Tibial nerve (tissue), 4 donors: Measurements from ENCODE around the gene NUCB1. TPM values are rescaled to one million over a fixed set of nuclear protein-coding genes. Genes with fewer than 3 reads are reported as not detected.

Experiments used
- DNase-seq, 2 donors: peaks; one replicate each; pipeline ENCODE4 v3.0.0-alpha.2; 2019; ENCODE audit warnings: low spot score in 2 of 2
- H3K27ac ChIP-seq, 4 donors: fragments of 200-600 bp; sonication (generic) in 3 of 4; one replicate each; pipeline ENCODE4 v1.5.1; 2017 to 2019; ENCODE audit warnings: mild to moderate bottlenecking in 1 of 4
- H3K27me3 ChIP-seq, 2 donors: fragments of 200-600 bp; sonication (generic) in 1 of 2; one replicate each; pipeline versions ENCODE4 v1.5.1 to v1.6.0; 2017 to 2019
- H3K36me3 ChIP-seq, 3 donors: fragments of 200-600 bp; sonication (generic); one replicate each; pipeline ENCODE4 v1.5.1; 2018 to 2019
- H3K4me1 ChIP-seq, 4 donors: fragments of 200-600 bp; sonication (generic) in 3 of 4; one replicate each; pipeline ENCODE4 v1.5.1; 2017 to 2019
- H3K4me3 ChIP-seq, 4 donors: fragments of 200-600 bp; sonication (generic) in 3 of 4; one replicate each; pipeline ENCODE4 v1.5.1; 2017 to 2019; ENCODE audit warnings: mild to moderate bottlenecking in 1 of 4, moderate library complexity in 1 of 4
- H3K9me3 ChIP-seq, 4 donors: fragments of 200-600 bp; sonication (generic) in 3 of 4; one replicate each; pipeline ENCODE4 v1.5.1; 2017 to 2019
- CTCF ChIP-seq, 5 experiments: fragments of 200-600 bp in 3 of 5; fragments of 450-650 bp in 2 of 5; sonication (generic) in 3 of 5; IDR thresholded peaks; one replicate each; pipeline ENCODE4 v1.5.1; 2016 to 2019; ENCODE audit warnings: antibody characterized with exemption in 5 of 5, mild to moderate bottlenecking in 3 of 5, moderate library complexity in 2 of 5
- EP300 ChIP-seq, 2 donors: sonication (generic); formaldehyde crosslinking; IDR thresholded peaks; one replicate each; pipeline ENCODE4 v1.6.1; 2017; ENCODE audit warnings: antibody characterized with exemption in 2 of 2, mild to moderate bottlenecking in 1 of 2
- POLR2A ChIP-seq, 2 donors: fragments of 450-650 bp; IDR thresholded peaks; one replicate each; pipeline ENCODE4 v1.6.1; 2017; ENCODE audit warnings: antibody characterized with exemption in 2 of 2, mild to moderate bottlenecking in 2 of 2, moderate library complexity in 2 of 2
- WGBS, 2 donors: methylation state at CpG; one replicate each; pipeline ENCODE4 v1.1.5; 2018; 5-methylcytosine and 5-hydroxymethylcytosine counted together
- total RNA-seq, 4 donors: library from RNA; depleted of rRNA; stranded (reverse); fragments of >200 nt; gene quantifications; one replicate each; pipeline ENCODE4 v1.1.0, GENCODE V29; 2016

Gene NUCB1
- total RNA-seq, 4 donors from 2014 or later, result 220 to 352 (median 287) TPM

DNA sequence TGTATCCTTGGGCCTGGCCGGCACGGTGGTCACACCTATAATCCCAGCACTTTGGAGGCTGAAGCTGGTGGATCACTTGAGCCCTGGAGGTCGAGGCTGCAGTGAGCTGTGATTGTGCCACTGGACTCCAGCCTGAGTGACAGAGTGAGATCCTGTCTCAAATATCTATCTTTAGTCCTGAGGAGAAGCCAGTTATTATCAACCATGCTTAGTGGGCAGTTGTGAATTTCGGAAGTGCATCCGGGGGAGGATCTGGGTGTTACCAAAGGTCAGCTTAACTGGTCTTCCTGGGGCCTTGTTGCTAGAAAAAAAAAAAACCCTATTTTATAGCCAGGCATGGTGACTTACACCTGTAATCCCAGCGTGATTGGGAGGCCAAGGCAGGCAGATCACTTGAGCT lies 43.0 kb downstream of the NUCB1 start:
- H3K36me3 ChIP-seq, result peaks cover 0 to 8% (median 0%) of the 10 kb centered on the region in 3 donors
- no peak overlapping the region for H3K27ac ChIP-seq
- WGBS, 2 donors, result 84 to 89% methylated on average over 6 of the region's 6 CpGs
- peaks cover 0 to 13% (median 0%) of the 10 kb centered on the region in 4 donors for H3K9me3 ChIP-seq
- TF ChIP-seq CTCF (IDR thresholded peaks at IDR 0.05), result no peak
- no peak for TF ChIP-seq POLR2A (IDR thresholded peaks at IDR 0.05)
- no peak for TF ChIP-seq EP300 (IDR thresholded peaks at IDR 0.05)
- DNase-seq, result no peak
- no peaks in the 10 kb centered on the region for H3K27me3 ChIP-seq
- no peak overlapping the region for H3K4me3 ChIP-seq
- peaks cover 0 to 3% (median 0%) of the 10 kb centered on the region in 4 donors for H3K4me1 ChIP-seq

DNA sequence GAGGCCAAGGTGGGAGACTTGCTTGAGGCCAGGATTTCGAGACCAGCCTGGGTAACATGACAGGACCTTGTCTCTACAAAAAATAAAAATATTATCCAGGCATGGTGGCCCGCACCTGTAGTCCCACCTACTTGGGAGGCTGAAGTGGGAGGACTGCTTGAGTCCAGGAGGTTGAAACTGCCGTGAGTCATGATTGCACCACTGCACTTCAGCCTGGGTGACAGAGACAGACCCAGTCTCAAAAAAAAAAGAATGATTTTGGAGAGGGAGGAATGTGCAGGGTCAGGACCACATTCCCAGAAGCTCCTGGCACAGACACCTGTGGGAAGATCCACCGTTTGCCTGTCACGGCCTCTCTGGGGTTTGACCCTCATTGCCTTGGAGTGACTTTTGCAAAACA lies 45.3 kb downstream of the NUCB1 start:
- TF ChIP-seq POLR2A (IDR thresholded peaks at IDR 0.05) (no peak), CTCF (IDR thresholded peaks at IDR 0.05) (no peak), EP300 (IDR thresholded peaks at IDR 0.05) (no peak)
- peaks cover 0 to 13% (median 0%) of the 10 kb centered on the region in 4 donors for H3K9me3 ChIP-seq
- no peak overlapping the region for H3K4me3 ChIP-seq
- H3K4me1 ChIP-seq, result peaks cover 0 to 3% (median 0%) of the 10 kb centered on the region in 4 donors
- no peak overlapping the region for H3K27ac ChIP-seq
- DNase-seq, result no peak
- 79 to 81% methylated on average over 5 of the region's 5 CpGs for WGBS, 2 donors
- peaks cover 0 to 8% (median 0%) of the 10 kb centered on the region in 3 donors for H3K36me3 ChIP-seq
- no peaks in the 10 kb centered on the region for H3K27me3 ChIP-seq

- Histone ChIP-seq H3K9me3 (peaks cover 0 to 11% (median 0%) of the 10 kb centered on the region in 4 donors), H3K4me3 (no peak overlapping the region), H3K36me3 (peaks cover 0 to 5% (median 0%) of the 10 kb centered on the region in 3 donors), H3K4me1 (peaks cover 0 to 3% (median 0%) of the 10 kb centered on the region in 4 donors), H3K27ac (no peak overlapping the region), H3K27me3 (no peaks in the 10 kb centered on the region)
- no peak for DNase-seq
- no peak for TF ChIP-seq CTCF (IDR thresholded peaks at IDR 0.05)
- no peak for TF ChIP-seq EP300 (IDR thresholded peaks at IDR 0.05)
- no peak for TF ChIP-seq POLR2A (IDR thresholded peaks at IDR 0.05)
- 80 to 83% methylated on average over 2 of the region's 2 CpGs for WGBS, 2 donors
These were observed 45.7 kb downstream of the NUCB1 start for GRCh38 chr19:48945817-48946216.

GRCh38 chr19:48946463-48947257 lies 46.5 kb downstream of the NUCB1 start:
- TF ChIP-seq POLR2A (IDR thresholded peaks at IDR 0.05), result no peak
- Histone ChIP-seq H3K4me3 (no peak overlapping the region), H3K27ac (no peak overlapping the region), H3K9me3 (peaks cover 0 to 7% (median 0%) of the 10 kb centered on the region in 4 donors), H3K27me3 (no peaks in the 10 kb centered on the region), H3K36me3 (no peaks in the 10 kb centered on the region), H3K4me1 (peaks cover 0 to 3% (median 0%) of the 10 kb centered on the region in 4 donors)
- 68 to 88% methylated on average over 6 to 7 of the region's 9 CpGs for WGBS, 2 donors
- DNase-seq, result no peak

DNA sequence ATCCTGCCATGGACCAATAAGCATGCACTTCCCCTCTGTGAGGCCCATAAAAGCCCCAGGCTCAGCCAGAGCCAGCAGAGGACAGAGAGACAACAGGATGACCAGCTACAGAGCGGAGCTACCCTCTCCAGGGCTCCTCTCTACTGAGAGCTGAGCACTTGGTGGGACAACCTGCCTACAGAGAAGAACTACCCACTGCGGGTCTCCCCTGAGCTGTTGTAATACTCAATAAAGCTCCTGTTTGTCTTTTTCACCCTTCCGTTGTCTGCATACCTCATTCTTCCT lies 47.1 kb downstream of the NUCB1 start:
- 84 to 100% methylated on average over 3 of the region's 3 CpGs for WGBS, 2 donors
- DNase-seq, result no peak

More for the DNA sequence above, 47.1 kb downstream of the NUCB1 start:
- H3K36me3 ChIP-seq, result no peaks in the 10 kb centered on the region
- no peak overlapping the region for H3K4me3 ChIP-seq
- TF ChIP-seq EP300 (IDR thresholded peaks at IDR 0.05) (no peak), POLR2A (IDR thresholded peaks at IDR 0.05) (no peak), CTCF (IDR thresholded peaks at IDR 0.05) (no peak)
- peaks cover 0 to 7% (median 0%) of the 10 kb centered on the region in 4 donors for H3K9me3 ChIP-seq
- H3K4me1 ChIP-seq, result peaks cover 0 to 3% (median 0%) of the 10 kb centered on the region in 4 donors
- no peak overlapping the region for H3K27ac ChIP-seq
- no peaks in the 10 kb centered on the region for H3K27me3 ChIP-seq
